ENCODE data around the gene ANKRD63.

ANKRD63 gene

GRCh38 chr15:40240619-40241221 is 42.1 kb downstream of the ANKRD63 start:
- no peak for DNase-seq

- no peak for DNase-seq
Observed at GRCh38 chr15:40239693-40240618, 42.9 kb downstream of the ANKRD63 start.

GRCh38 chr15:40239404-40239692 is 43.5 kb downstream of the ANKRD63 start:
- no peak for DNase-seq

DNA sequence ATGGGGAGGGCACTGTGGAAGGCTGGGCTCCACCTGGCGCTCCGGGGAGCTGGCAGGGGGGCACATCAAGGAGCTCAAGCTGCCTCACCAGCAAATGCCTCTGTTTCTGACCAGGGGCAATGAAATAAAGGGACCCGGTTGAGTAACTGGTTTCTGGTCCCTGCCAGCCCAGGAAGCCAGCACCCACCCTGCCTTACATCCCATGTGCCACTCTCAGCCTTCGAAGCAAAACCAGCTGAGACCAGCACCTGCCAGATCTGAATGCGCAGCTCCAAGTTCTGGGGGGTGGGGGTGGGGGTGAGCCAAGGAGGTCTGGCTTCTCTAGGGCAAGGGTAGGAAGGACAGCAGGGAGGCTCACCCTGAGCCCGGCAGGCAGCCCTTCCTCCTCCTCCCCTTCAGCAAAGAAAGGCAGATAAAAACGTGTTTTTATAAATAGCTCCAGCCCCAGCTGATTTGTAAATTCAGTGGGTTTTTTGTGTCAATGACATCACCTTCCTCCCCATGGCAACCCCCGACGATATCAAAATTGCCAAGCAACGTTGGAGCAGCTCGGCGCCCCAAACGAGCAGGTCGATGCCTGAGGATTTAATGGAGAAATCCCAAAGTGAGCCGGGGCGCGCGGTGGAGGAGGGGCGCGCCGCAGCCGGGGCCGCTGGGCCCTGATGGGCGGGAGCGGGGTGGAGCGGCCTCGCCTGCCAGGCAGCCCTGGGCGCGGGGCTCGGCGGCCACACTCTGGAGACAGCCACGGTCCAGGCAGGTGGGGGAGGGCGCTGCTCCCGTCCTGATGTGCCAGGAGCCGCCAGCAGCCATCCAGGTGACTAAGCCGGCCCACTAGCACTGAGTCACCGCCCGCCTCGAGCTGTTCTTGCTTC is 44.1 kb downstream of the ANKRD63 start, which contains the start of gene PAK6:
TSS of gene PAK6 (plus strand) at position 532 of the 872 bp plus-strand sequence. CDS start 25,723 bp downstream, outside the sequence.
- DNase-seq, result no peak

GRCh38 chr15:40235201-40235885 is 47.5 kb downstream of the ANKRD63 start:
- DNase-seq, result no peak

- no peak for DNase-seq
Observed at GRCh38 chr15:40234783-40235182, 48.1 kb downstream of the ANKRD63 start.

- no peak for DNase-seq
Observed at GRCh38 chr15:40233727-40234577, 48.9 kb downstream of the ANKRD63 start.

GRCh38 chr15:40232625-40233070 is 50.2 kb downstream of the ANKRD63 start:
- no peak for DNase-seq

Data from NCI-H774 (cell line).